GM06990 (cell line): ENCODE measurements around the gene PRDM11.

Experiments used
- DNase-seq: peaks from one replicate; pipeline ENCODE4 v3.0.0-alpha.2; 2011; ENCODE audit not compliant: insufficient read length; ENCODE audit errors: extremely low read depth
- H3K27me3 ChIP-seq: replicated peaks from 2 replicates; pipeline ENCODE4 v1.6.0; 2011; ENCODE audit warnings: low read length; ENCODE audit not compliant: control insufficient read depth, insufficient read depth
- H3K36me3 ChIP-seq: 2 replicates; pipeline ENCODE4 v1.5.1; 2011; ENCODE audit warnings: low read length; ENCODE audit not compliant: control insufficient read depth, insufficient read depth
- H3K4me3 ChIP-seq: replicated peaks from 2 replicates; pipeline ENCODE4 v1.5.1; 2011; ENCODE audit warnings: low read depth, mild to moderate bottlenecking, control low read depth, low read length
- CTCF ChIP-seq: IDR thresholded peaks from 2 replicates; pipeline ENCODE4 v1.5.1; 2011; ENCODE audit warnings: low read length, control low read depth, mild to moderate bottlenecking, inconsistent platforms; ENCODE audit not compliant: insufficient read depth, poor library complexity, severe bottlenecking

Gene PRDM11

DNA sequence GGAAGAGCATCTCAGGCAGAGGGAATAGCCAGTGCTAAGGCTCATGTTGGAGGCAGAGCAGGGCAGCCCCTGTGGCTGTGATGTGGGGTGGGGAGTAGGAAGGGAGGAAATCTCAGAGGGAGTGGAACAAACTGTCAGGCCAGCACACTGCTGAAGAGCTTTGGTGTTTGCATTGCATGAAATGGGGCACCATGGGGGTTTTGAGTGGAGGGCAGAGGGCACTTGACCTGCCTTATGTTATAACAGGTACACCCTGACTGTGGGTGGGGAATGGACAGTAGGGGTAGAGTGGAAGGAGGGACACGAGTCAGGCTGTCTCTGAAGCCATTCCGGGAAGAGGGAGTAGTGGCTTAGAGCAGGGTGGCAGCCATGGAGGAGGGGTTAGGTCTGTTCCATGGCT, 24.0 kb downstream of the PRDM11 start:
- H3K4me3 ChIP-seq, result no peak overlapping the region
- no peak for DNase-seq
- TF ChIP-seq CTCF, result no peak
- H3K36me3 ChIP-seq, result no peaks in the 10 kb centered on the region
- H3K27me3 ChIP-seq, result no peaks in the 10 kb centered on the region

GRCh38 chr11:45171550-45171949, 25.1 kb downstream of the PRDM11 start:
- H3K4me3 ChIP-seq, result no peak overlapping the region
- no peak for TF ChIP-seq CTCF
- no peaks in the 10 kb centered on the region for H3K36me3 ChIP-seq
- DNase-seq, result no peak
- no peaks in the 10 kb centered on the region for H3K27me3 ChIP-seq

DNA sequence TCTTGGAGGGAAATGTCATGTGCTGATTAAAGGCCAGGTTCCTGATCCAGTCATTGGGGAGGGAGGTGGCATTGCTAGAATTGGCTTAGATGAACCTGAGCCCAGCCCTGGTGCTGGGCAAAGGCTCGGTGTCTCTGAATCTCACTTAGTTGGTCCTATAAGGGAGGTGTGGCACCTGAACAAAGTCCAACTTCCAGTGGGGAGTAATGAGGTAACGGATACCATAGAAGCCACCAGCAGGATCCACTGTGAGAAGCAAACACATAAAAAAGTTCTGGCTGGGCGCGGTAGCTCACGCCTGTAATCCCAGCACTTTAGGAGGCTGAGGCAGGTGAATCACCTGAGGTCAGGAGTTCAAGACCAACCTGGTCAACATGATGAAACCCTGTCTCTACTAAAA, 26.6 kb downstream of the PRDM11 start:
- H3K36me3 ChIP-seq, result no peaks in the 10 kb centered on the region
- no peak for DNase-seq
- H3K27me3 ChIP-seq, result no peaks in the 10 kb centered on the region
- TF ChIP-seq CTCF, result no peak
- H3K4me3 ChIP-seq, result no peak overlapping the region

DNA sequence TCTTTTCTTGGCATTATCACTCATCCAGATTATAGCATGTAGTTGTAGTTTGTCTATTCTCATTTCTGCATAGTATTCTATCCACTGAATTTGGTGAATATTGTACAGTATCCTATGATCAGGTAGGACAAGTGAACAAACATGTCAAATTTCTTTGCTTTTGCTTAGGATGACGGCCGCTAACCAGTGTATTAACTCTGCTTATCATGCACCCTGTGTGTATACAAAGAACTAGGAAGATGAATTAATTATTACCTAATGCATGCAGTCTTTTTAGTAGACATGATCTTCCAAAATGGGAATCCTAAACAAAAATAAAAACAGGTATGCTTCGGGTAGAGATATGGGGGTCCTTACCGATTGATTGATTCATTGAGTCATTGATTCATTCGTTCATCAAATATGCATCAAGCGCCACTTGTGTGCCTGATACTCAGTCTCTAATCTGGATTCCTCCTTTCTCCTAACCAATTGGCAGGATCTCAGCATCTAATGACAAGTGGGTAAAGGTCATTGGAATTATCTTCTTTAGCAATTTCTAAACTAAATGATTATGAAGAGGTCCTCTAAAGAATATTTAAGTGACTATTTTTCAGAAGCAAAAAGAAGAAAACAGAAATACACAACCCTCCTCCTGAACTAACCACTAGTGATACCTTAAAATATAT, 27.9 kb downstream of the PRDM11 start:
- no peaks in the 10 kb centered on the region for H3K36me3 ChIP-seq
- H3K4me3 ChIP-seq, result no peak overlapping the region
- no peak for DNase-seq
- TF ChIP-seq CTCF, result no peak
- H3K27me3 ChIP-seq, result no peaks in the 10 kb centered on the region

GRCh38 chr11:45174963-45175362, 28.5 kb downstream of the PRDM11 start:
- H3K27me3 ChIP-seq, result no peaks in the 10 kb centered on the region
- no peak for DNase-seq
- no peak overlapping the region for H3K4me3 ChIP-seq
- no peak for TF ChIP-seq CTCF
- no peaks in the 10 kb centered on the region for H3K36me3 ChIP-seq

- no peak for TF ChIP-seq CTCF
- H3K27me3 ChIP-seq, result no peaks in the 10 kb centered on the region
- no peak for DNase-seq
- no peak overlapping the region for H3K4me3 ChIP-seq
- H3K36me3 ChIP-seq, result no peaks in the 10 kb centered on the region
These were observed 30.6 kb downstream of the PRDM11 start for GRCh38 chr11:45176996-45177395.
